ENCODE measurements around the gene TECPR2. TPM values are rescaled to one million over a fixed set of nuclear protein-coding genes. Genes with fewer than 3 reads are reported as not detected.

Gene TECPR2
- total RNA-seq, 1 experiment from 2014 or later: 12.2 TPM

GRCh38 chr14:102523569-102524450, 161.1 kb downstream of the TECPR2 start (continued):
- TF ChIP-seq, protein P1, sequence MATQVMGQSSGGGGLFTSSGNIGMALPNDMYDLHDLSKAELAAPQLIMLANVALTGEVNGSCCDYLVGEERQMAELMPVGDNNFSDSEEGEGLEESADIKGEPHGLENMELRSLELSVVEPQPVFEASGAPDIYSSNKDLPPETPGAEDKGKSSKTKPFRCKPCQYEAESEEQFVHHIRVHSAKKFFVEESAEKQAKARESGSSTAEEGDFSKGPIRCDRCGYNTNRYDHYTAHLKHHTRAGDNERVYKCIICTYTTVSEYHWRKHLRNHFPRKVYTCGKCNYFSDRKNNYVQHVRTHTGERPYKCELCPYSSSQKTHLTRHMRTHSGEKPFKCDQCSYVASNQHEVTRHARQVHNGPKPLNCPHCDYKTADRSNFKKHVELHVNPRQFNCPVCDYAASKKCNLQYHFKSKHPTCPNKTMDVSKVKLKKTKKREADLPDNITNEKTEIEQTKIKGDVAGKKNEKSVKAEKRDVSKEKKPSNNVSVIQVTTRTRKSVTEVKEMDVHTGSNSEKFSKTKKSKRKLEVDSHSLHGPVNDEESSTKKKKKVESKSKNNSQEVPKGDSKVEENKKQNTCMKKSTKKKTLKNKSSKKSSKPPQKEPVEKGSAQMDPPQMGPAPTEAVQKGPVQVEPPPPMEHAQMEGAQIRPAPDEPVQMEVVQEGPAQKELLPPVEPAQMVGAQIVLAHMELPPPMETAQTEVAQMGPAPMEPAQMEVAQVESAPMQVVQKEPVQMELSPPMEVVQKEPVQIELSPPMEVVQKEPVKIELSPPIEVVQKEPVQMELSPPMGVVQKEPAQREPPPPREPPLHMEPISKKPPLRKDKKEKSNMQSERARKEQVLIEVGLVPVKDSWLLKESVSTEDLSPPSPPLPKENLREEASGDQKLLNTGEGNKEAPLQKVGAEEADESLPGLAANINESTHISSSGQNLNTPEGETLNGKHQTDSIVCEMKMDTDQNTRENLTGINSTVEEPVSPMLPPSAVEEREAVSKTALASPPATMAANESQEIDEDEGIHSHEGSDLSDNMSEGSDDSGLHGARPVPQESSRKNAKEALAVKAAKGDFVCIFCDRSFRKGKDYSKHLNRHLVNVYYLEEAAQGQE (IDR thresholded peaks at IDR 0.05; ENCODE audit: low read depth): no peak
- TF ChIP-seq ZNF274 (IDR thresholded peaks at IDR 0.05; ENCODE audit: low read depth, low read length): no peak
- TF ChIP-seq CBX3 (IDR thresholded peaks at IDR 0.05; ENCODE audit: low read depth): no peak
- no peak for TF ChIP-seq CEBPB (IDR thresholded peaks at IDR 0.05; ENCODE audit: low read depth)
- no peak for TF ChIP-seq JUND (IDR thresholded peaks at IDR 0.05)
- TF ChIP-seq TCF7L2 (IDR thresholded peaks at IDR 0.05; ENCODE audit: borderline replicate concordance, extremely low read depth, insufficient read depth, insufficient read length): no peak
- TF ChIP-seq SRF (IDR thresholded peaks at IDR 0.05; ENCODE audit: low read depth): no peak
- TF ChIP-seq ELF1 (IDR thresholded peaks at IDR 0.05; ENCODE audit: borderline replicate concordance, low read depth): no peak
- no peak for TF ChIP-seq SIN3A (IDR thresholded peaks at IDR 0.05; ENCODE audit: low read depth)
- no peak for TF ChIP-seq EZH2 (IDR thresholded peaks at IDR 0.05)
